Upper lobe of left lung (tissue), 6 donors: ENCODE results near the gene KRTAP5-1. TPM values are rescaled to one million over a fixed set of nuclear protein-coding genes. Genes with fewer than 3 reads are reported as not detected.

Experiments
- ATAC-seq, 2 donors: fragments of 200-7000 bp; cut with Tn5 transposase; one replicate each; pipeline ENCODE4 v1.9.1; 2022; ENCODE audit warnings: mild to moderate bottlenecking in 2 of 2, moderate library complexity in 2 of 2; ENCODE audit not compliant: low FRiP score in 2 of 2
- DNase-seq, 2 donors: peaks; one replicate each; pipeline ENCODE4 v3.0.0-alpha.2; 2019 to 2020
- H3K27ac ChIP-seq, 4 donors: fragments of 200-600 bp; sonication (generic); one replicate each; pipeline ENCODE4 v1.5.1; 2016 to 2019
- H3K27me3 ChIP-seq, 4 donors: fragments of 200-600 bp; sonication (generic); one replicate each; pipeline ENCODE4 v1.5.1; 2017 to 2019
- H3K36me3 ChIP-seq, 4 donors: fragments of 200-600 bp; sonication (generic); one replicate each; pipeline ENCODE4 v1.5.1; 2016 to 2019
- H3K4me1 ChIP-seq, 4 donors: fragments of 200-600 bp; sonication (generic); one replicate each; pipeline ENCODE4 v1.5.1; 2018 to 2019
- H3K4me3 ChIP-seq, 4 donors: fragments of 200-600 bp; sonication (generic); one replicate each; pipeline ENCODE4 v1.5.1; 2017 to 2019; ENCODE audit warnings: mild to moderate bottlenecking in 2 of 4, moderate library complexity in 1 of 4
- H3K9me3 ChIP-seq, 4 donors: fragments of 200-600 bp; sonication (generic); one replicate each; pipeline ENCODE4 v1.5.1; 2018 to 2019
- EP300 ChIP-seq, 4 donors: sonication (generic); formaldehyde crosslinking; IDR thresholded peaks; one replicate each; pipeline ENCODE4 v1.5.1; 2017; ENCODE audit warnings: antibody characterized with exemption in 4 of 4, control low read depth in 2 of 4
- POLR2A ChIP-seq, 4 donors: fragments of 450-650 bp; IDR thresholded peaks; one replicate each; pipeline ENCODE4 v1.5.1; 2016 to 2017; ENCODE audit warnings: antibody characterized with exemption in 4 of 4, mild to moderate bottlenecking in 2 of 4
- POLR2AphosphoS5 ChIP-seq, 2 donors: sonication (generic); formaldehyde crosslinking; IDR thresholded peaks; one replicate each; pipeline ENCODE4 v1.5.1; 2017; ENCODE audit warnings: antibody characterized with exemption in 2 of 2
- WGBS, 2 donors: methylation state at CpG; one replicate each; pipeline ENCODE4 v1.1.5; 2017 to 2018; 5-methylcytosine and 5-hydroxymethylcytosine counted together
- total RNA-seq, 6 donors: library from RNA; depleted of rRNA in 4 of 6; stranded (reverse); fragments of >200 nt in 4 of 6; gene quantifications; one replicate each; pipeline versions ENCODE4 v1.1.0 to v1.2.1, GENCODE V29; 2016 to 2021
- TF ChIP-seq, protein P1 (sequence below), 6 experiments: fragments of 450-650 bp in 4 of 6; fragments of 200-600 bp in 2 of 6; sonication (generic) in 2 of 6; IDR thresholded peaks; one replicate each; pipeline ENCODE4 v1.5.1; 2016 to 2019; ENCODE audit warnings: antibody characterized with exemption in 6 of 6
- donor health status: DM: no; HTN: no; CAD: no; lungs with moderate emphysema.
- donor health status: DM: no; HTN: yes; CAD: no; lungs with severe emphysema.

KRTAP5-1 gene
- total RNA-seq, 6 donors from 2014 or later: not detected

DNA sequence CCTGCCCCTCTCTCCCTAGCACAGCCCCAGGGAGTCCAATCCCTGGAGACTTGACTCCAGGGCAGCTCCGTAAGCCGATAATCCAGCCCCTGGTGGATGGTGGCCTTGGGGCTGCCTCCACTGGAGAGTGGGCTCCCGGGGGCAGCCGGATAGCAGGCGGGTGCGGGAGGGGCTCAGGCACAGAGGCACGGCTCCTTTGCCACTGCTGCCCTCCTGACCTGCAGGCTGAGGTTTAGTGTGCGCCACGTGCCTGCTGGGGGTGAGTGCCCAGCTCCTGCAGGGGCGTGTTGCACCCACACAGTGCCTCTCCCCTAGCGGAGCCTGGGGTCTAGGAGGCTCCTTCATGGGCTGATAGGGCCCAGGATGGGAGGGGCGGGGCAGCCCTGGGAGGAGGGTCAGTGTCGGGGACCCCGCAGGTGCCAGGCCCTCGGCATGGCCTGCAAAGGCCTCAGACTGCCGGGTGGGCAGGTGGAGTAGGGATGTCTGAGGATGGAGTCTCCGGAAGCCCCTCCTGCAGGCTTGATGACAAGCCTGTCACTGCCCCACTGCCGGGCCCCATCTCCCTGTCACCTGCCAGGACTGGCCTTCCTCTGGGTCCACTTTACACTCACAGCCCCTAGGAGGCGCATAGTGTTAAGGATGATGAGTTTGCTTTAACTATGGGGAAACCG is 18.6 kb downstream of the KRTAP5-1 start:
- Histone ChIP-seq H3K36me3 (peaks cover 0 to 41% (median 10%) of the 10 kb centered on the region in 4 donors), H3K4me1 (peaks cover 8 to 32% (median 17%) of the 10 kb centered on the region in 4 donors), H3K27ac (no peak overlapping the region), H3K27me3 (peaks cover 0 to 6% (median 3%) of the 10 kb centered on the region in 4 donors), H3K4me3 (no peak overlapping the region), H3K9me3 (no peaks in the 10 kb centered on the region)
- ATAC-seq (no peak), DNase-seq (peak in 1 of 2 donors; percentile 76)
- TF ChIP-seq EP300 (IDR thresholded peaks at IDR 0.05) (no peak), POLR2AphosphoS5 (IDR thresholded peaks at IDR 0.05) (no peak), POLR2A (IDR thresholded peaks at IDR 0.05) (no peak)
- TF ChIP-seq, protein P1, sequence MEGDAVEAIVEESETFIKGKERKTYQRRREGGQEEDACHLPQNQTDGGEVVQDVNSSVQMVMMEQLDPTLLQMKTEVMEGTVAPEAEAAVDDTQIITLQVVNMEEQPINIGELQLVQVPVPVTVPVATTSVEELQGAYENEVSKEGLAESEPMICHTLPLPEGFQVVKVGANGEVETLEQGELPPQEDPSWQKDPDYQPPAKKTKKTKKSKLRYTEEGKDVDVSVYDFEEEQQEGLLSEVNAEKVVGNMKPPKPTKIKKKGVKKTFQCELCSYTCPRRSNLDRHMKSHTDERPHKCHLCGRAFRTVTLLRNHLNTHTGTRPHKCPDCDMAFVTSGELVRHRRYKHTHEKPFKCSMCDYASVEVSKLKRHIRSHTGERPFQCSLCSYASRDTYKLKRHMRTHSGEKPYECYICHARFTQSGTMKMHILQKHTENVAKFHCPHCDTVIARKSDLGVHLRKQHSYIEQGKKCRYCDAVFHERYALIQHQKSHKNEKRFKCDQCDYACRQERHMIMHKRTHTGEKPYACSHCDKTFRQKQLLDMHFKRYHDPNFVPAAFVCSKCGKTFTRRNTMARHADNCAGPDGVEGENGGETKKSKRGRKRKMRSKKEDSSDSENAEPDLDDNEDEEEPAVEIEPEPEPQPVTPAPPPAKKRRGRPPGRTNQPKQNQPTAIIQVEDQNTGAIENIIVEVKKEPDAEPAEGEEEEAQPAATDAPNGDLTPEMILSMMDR (IDR thresholded peaks at IDR 0.05): no peak
- 82 to 88% methylated on average over 4 to 20 of the region's 20 CpGs for WGBS, 2 donors

DNA sequence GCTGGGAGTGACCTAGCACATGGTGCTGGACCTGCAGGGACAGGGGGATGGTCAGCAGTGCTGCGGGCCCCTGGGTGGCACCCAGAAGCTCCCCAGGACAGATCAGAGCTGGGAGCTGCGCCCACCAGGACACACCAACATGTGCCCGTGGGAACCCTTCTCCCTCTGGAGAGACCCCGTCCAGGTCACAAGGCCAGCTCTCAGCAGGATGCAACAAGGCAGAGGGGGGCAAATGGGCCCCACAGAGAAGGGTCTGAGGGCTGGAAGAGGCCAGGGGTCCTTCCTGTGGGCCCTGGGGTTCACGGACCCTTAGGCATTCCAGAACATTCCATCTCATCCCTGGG is 19.2 kb downstream of the KRTAP5-1 start:
- Histone ChIP-seq H3K4me3 (no peak overlapping the region), H3K27ac (no peak overlapping the region), H3K9me3 (no peaks in the 10 kb centered on the region), H3K36me3 (peaks cover 0 to 46% (median 11%) of the 10 kb centered on the region in 4 donors), H3K27me3 (no peaks in the 10 kb centered on the region), H3K4me1 (peaks cover 2 to 26% (median 11%) of the 10 kb centered on the region in 4 donors)
- ATAC-seq: no peak
- 60 to 90% methylated on average over 1 to 5 of the region's 5 CpGs for WGBS, 2 donors
- no peak for TF ChIP-seq POLR2AphosphoS5 (IDR thresholded peaks at IDR 0.05)
- TF ChIP-seq, protein P1 (IDR thresholded peaks at IDR 0.05): no peak
- TF ChIP-seq POLR2A (IDR thresholded peaks at IDR 0.05): no peak
- no peak for TF ChIP-seq EP300 (IDR thresholded peaks at IDR 0.05)
- DNase-seq: no peak

DNA sequence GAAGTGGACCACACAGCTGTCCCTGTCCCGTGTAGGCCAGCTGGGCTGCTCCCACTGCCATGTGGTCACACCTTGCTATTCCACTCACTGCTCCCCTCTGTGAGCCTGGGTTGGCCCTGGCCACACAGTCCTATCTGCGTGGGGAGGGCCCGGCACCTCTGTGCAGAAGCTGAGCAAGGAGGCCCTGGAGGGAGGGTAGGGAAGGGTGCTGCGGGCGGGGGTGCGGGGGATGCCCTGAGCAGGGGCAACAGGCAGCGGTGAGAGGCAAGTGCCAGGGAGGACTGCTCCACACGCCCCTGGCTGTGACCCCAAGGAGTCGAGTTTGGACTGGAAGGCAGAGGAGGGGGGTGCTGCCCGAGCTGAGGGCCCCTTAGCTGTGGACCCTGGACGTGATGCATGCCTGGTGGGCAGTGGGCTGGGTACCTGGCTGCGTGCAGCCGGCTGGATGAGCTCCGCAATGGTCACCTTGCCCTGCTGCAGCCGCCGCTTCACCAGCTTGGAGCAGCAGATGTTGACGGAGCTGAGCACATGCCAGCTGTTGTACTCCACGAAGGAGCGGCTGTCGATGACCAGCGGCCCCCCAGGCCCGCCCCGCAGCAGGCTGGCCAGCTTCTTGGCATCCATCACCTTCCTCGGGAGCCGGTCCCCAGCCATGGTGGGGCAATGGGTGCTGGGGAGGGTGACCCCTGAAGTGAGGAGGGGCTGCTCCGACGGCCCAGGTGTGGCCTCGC is 19.7 kb downstream of the KRTAP5-1 start:
- WGBS, 2 donors: 84 to 92% methylated on average over 11 to 28 of the region's 28 CpGs
- peaks cover 0 to 21% (median 7%) of the 10 kb centered on the region in 4 donors for H3K4me1 ChIP-seq
- H3K4me3 ChIP-seq: no peak overlapping the region
- H3K36me3 ChIP-seq: peaks cover 0 to 48% (median 12%) of the 10 kb centered on the region in 4 donors
- DNase-seq (peak in 1 of 2 donors; percentile 80), ATAC-seq (no peak)
- H3K27me3 ChIP-seq: no peaks in the 10 kb centered on the region
- H3K9me3 ChIP-seq: no peaks in the 10 kb centered on the region
- H3K27ac ChIP-seq: no peak overlapping the region
- TF ChIP-seq EP300 (IDR thresholded peaks at IDR 0.05): no peak
- TF ChIP-seq POLR2AphosphoS5 (IDR thresholded peaks at IDR 0.05): no peak
- TF ChIP-seq POLR2A (IDR thresholded peaks at IDR 0.05): no peak
- TF ChIP-seq, protein P1 (IDR thresholded peaks at IDR 0.05): no peak

DNA sequence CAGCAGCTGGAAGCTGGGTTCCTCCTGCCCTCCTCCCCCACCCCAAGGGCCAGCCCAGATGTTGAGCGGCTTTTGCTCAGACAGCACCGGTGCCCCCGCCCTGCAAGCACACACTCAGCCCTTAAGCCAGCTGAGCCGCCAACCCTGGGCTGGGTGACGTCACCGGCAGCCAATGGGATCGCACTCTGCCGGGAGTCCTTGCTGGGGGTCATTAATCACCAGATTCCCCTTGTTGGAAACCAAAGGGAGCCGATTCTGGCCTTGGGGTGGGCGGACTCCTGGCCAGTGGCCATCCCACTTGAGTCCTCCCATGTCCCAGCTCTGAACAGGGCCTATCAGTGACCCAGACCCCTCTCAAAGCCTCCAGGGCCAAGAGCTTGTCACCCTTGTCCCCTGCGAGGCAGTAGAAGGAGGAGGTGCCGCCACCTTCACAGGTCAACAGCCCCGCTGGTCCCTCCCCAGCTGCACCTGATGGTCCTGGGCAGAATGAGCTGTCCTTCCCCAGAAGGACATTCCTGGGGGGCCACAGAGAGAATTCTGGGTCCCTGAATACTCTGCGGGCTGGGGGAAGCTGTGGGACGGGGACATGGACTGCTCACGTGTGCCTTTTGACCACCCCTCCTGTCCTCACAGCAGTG is 20.4 kb downstream of the KRTAP5-1 start:
- H3K4me1 ChIP-seq: peaks cover 5 to 21% (median 9%) of the 10 kb centered on the region in 4 donors
- 56 to 100% methylated on average over 1 to 16 of the region's 16 CpGs for WGBS, 2 donors
- peak in 1 of 2 donors; percentile 78 for ATAC-seq

More for the DNA sequence above, 20.4 kb downstream of the KRTAP5-1 start:
- no peak overlapping the region for H3K4me3 ChIP-seq
- TF ChIP-seq EP300 (IDR thresholded peaks at IDR 0.05): no peak
- peak in 1 of 2 donors; percentile 87 for DNase-seq
- no peaks in the 10 kb centered on the region for H3K27me3 ChIP-seq
- no peak overlapping the region for H3K27ac ChIP-seq
- peaks cover 0 to 50% (median 12%) of the 10 kb centered on the region in 4 donors for H3K36me3 ChIP-seq
- no peaks in the 10 kb centered on the region for H3K9me3 ChIP-seq
